GM19351 (cell line): ENCODE results near the gene LENG1.

Source experiments
- ATAC-seq: cut with Tn5 transposase; IDR thresholded peaks from one replicate; pipeline ENCODE4 v1.9.1; 2021; ENCODE audit warnings: mild to moderate bottlenecking, moderate library complexity; ENCODE audit not compliant: unreplicated experiment

Gene LENG1

DNA sequence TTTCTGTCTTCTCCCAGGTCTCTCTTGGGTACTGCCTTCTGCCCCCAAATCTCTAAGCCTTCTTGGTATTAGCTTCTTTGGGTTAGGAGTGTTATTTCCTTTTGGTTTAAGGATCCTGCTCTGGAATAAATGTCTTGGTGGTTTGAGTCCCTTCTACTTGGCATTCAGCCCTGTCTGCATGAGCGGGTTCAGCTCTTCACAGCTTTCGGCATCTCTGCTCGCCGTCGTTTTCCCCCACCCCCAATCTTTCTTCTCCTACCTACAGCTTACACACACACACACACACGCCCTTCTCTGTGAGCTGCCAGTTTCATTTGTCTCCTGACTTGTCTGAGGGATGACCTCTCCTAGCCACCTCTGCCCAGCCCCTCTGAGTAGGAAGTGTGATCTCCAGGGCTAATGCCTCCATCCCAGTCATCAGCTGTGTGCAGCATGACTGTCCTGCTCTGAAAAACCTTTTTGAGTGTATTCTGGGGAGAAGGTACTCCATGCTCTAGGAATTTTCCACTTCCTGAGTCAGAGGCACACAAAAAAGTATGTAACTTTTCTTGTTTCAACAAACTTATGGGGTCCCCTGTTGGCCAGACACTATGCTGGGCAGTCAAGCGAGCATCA is 17.2 kb downstream of the LENG1 start:
- ATAC-seq: no peak

DNA sequence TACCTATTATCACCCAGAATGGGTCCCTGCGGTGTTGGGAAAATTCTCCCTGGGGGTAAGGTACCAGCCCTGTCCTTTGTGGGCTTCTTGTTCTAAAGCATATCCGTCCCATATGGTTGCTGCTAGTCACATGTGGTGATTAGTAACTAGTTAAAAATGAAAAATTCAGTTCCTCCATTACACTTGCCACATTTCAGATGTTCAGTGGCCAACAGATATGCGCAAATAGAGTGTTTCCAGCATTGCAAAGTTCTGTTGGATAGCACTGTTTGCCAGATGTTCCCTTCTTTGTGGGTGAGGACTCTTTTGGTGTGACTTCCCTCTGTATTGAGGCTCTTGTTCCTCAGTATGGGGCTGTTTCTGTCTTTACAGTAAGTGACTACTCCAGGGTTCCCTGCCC is 18.2 kb downstream of the LENG1 start:
- no peak for ATAC-seq

DNA sequence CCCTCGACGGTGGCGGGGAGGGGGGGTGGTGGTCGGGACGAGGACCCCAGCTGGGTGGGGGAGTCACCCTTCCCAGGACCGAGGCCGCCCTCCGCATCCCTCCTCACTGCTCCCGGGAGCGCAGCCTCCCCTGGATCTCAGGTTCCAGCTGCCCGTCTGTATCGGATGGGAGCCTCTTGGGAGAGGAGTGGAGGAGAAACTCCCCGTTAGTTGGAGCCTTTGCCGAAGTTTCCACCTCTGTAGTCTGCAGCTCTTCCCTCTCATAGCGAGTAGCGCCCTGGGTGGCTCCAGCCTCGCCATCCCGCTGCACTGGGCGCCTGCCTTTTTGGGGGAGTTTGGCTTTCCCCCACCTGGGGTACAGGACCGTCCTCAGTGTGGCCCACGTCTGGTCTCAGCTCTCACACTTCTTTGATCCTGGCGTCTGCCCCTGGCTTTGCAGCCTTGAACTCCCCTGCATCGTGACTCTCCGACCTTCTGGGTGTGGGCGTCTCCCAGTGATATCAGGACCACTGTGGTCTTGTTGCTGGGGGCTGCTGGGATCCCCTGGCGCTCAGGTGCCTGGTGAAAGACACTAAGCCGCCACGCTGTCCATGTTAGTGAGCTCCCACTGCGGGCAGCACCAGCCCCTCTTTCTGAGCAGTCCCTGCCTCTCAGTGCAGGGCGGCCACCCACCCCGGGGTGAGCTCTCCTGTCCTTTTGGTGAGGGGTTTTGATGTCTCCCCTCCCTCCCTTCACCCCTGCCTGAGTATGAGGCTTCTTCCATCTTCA is 20.8 kb downstream of the LENG1 start:
- ATAC-seq: no peak

DNA sequence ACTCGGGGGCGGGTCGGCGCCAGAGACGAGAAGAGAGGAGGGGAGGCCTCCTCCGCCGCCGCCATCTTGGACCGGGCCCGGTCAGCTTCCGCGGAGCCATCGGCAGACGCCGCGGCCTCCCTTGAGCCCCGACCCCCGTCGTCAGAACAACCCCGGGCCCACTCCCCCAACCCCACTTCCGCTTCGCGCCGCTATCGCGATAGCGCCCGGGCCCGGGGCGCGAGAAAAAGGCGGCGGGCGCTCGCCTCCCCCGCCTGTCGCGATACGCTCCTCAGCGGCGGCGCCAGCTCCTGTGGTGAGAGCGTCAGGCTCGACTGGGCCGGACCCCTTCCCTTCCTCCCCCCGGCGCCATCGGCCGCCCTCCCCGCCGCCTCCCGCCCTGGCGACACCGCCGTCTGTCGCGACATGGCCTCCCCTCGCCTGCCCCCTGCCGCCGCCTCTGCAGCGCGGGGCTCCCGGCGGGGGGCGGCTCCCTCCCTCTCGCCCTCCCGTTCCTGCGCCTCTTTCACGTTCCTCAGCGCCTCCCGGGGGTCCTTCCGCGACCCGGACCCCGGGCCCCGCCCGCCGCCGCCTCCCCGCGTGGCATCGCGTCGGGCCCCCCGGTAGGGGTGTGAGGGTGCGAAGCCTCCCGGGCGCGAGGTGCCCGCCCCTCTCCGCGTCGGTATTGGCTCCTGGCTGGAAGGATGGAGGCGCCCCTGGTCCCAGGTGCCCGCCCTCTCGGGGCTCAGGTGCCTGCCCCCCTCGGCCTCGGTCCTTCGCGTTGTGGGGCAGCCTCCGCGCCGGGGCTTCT is 21.6 kb downstream of the LENG1 start, which contains the start of gene CNOT3:
CNOT3 (plus strand) TSS at position 64 of the 790 bp plus-strand sequence. CDS start 5,217 bp downstream, outside the sequence.
- no peak for ATAC-seq

DNA sequence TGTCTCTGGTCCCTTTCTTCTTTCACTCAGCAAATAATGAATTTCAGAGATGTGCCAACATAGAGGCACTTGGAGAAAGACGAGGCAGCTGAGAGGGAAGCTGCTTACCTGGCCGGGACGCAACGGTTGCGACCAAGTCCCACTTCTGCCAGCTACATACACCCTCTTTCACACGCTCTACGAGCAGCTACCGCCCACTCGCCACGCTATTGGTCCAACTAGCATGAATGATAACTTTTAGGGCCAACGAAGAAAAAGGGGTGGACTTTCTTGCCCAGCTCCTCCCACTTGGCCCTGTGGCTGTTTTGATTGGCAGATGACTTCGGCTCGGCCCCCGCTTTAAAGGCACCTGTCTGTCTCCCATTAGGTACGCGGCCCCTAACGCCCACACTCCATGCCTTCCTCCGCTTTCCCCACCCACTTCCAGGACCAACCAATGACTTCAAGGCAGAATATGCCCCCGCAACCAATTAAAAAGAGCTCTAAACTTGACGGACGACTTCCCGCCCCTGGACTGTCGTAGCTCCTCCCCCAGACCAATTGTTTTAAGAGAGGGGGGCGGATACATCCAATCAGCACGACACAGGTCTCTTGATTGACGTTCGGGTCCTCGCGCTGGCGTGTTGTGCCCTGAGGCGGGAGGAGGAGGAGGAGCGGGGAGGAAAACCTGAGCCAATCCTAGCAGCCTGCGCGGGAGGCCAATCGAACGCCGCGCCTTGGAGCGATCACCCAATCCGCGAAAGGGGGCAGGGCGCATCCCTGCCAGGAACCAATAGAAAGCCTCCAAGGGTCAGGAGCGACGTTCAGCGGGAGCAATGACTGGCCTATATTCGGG is 22.4 kb downstream of the LENG1 start:
- peak; percentile 73 for ATAC-seq

DNA sequence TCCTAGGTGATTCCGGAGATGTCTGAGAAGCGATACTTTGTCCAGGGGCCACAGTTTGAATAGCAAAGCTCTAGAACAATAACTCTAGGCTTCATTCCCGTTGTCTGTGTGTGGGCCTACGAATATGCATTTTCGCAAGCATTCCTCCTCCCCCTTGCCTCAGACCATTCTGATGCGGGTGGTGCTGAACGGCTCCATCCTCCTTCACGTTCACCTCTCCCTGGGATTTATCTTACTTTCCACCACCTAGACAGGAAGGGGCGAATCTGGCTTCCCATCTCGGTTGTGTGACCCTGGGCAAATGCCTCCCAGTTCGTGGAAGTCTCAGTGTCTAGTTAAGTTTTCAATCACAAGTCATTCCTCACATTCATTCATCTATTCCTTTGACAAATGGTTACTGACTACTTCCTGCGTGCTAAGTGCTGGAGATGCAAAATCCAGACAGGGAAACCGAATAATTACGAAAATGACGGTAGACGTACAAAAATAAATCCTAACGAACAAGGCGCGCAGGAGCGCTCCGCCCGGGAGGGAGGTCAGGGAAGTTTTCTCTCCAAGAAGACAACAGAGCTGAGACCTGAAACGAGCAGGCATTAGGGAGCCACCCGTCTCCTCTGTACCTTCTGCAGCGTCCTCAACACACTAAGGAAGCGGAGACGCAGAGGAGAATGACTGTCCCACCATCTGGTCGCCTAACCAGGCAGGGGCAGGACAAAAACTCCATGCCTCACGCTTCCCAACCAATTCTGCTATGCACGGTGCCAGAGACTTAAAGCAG is 23.2 kb downstream of the LENG1 start:
- no peak for ATAC-seq

DNA sequence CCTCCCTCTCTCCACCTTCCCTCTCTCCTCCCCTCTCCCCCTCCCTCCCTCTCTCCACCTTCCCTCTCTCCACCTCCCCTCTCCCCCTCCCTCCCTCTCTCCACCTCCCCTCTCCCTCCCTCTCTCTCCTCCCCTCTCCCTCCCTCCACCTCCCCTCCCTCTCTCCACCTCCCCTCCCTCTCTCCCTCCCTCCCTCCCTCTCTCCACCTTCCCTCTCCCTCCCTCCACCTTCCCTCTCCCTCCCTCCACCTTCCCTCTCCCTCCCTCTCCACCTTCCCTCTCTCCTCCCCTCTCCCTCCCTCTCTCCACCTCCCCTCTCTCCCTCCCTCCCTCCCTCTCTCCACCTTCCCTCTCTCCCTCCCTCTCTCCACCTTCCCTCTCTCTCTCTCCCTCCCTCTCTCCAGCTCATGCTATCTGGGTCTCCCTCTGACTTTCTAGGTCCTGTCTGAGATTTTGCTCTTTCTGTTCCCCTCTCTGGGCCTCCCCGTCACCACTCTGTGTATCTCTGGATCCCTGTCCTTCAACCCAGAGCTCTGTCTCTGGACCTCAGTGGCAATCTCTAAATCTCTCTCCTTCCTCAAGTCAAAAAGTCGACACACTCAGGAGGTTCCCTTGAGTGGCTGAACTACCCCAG is 25.4 kb downstream of the LENG1 start:
- ATAC-seq: no peak

DNA sequence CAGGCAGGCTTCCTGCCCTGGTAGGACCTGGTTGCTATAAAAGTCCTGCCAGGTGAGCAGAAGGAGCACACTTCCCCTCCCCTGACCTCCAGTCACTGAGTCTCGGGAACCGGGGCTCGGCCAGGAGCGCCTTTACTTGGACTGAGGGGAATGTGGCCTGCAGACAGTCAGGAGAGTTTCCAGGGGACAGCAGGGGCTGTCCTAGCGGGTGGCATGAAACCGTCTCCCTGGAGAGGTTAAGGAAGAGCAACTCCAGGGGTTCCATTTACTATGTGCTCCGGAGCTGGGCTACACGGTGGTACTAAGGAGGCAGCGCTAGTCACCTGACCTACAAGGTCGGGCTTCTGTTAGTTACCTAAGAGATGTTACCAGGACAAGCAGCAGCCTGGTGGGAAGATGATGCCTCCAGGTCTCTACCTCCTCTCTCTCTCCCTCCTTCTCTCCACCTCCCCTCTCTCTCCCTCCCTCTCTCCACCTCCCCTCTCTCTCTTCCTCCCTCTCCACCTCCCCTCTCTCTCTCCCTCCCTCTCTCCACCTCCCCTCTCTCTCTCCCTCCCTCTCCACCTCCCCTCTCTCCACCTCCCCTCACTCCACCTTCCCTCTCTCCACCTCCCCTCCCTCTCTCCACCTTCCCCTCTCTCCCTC is 26.1 kb downstream of the LENG1 start:
- ATAC-seq: no peak

DNA sequence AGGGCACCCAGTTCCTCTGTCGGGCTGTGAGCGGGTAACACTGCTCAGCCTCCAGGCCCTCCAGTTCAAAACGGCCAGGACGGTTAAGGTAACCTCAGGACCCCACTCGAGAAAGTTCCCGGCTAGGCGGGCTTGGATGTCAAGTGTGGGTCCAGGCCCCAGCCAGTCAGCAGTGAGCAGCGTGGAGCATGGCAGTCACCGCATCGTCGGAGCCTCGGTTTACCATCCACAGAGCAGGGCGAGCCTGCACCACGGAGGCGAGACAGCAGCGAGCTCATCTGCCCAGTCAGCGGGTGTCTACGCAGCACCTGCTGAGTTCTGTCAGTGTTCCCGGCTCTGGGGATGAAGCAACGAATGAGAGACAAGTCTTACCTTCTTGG is 29.9 kb downstream of the LENG1 start:
- ATAC-seq: no peak

DNA sequence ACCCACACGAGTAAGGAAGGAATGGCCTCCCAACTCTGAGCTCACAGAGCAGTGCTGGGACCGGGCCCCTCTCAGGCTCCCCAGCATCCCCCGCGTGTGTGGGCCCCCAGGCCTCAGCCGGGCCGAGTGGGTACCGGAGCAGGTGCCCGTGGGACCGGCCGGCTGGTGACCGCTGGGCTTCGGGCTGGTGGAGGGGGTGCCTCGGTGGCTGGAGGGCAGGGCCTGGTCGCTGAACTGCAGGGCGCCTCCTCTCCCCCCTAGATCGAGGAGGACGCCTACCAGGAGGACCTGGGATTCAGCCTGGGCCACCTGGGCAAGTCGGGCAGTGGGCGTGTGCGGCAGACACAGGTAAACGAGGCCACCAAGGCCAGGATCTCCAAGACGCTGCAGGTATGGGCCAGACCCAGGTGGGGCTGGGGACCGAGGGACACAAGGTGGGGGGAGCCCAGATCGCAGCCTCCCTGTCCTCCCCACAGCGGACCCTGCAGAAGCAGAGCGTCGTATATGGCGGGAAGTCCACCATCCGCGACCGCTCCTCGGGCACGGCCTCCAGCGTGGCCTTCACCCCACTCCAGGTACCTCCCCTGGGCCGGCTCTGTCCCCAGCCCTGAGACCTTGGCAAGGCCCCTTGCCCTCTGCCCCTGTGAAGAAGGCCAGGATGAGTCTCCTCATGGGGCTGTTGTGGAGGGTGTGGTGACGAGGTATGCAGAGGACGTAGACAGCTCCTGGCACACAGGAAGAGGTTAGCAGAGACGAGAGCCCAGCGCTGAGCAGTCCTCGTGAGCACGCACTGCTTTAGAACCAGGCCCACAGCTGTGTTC is 30.5 kb downstream of the LENG1 start:
- no peak for ATAC-seq

DNA sequence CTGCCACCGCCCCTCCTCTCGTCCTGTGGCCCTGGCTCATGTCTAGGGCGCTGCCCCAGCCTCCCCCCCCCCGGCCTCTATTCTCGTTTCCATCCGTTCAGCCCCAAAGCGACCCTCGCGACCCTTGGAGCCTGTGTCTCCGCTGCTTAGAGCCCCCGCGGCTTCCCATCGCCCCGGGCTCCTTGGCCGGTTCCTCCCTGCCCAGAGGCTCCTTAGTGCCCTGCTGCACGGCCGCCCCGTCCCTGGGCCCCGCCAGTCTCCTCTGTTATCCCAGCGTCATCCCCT is 31.1 kb downstream of the LENG1 start:
- ATAC-seq: no peak

DNA sequence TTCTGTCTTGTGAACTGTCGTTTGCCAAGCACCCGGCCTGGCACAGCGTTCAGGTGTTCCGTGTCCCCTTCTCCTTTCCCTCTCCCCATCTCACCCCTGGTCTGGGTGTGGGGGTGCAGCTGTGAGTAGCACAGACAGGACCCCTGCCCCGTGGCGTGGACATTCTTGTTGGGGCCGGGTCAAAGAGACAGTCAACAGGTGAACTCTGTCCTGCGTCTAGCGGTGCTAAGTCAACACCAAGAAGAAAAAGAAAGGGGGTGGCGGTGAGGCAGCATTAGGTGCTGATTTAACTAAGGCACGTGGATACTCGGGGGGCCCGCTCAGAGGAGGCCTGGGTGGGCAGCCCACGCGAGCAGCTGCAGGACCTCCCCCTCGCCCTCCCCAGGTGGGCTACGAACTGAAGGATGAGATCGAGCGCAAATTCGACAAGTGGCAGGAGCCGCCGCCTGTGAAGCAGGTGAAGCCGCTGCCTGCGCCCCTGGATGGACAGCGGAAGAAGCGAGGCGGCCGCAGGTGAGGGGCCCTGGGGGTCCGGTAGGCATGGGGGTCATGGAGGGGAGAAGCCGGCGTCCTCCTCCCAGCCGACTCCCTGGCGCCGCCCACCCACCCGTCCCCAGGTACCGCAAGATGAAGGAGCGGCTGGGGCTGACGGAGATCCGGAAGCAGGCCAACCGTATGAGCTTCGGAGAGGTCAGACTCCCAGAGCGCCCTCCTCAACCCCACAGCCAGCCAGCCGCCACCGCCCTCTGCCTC is 31.7 kb downstream of the LENG1 start:
- ATAC-seq: no peak

DNA sequence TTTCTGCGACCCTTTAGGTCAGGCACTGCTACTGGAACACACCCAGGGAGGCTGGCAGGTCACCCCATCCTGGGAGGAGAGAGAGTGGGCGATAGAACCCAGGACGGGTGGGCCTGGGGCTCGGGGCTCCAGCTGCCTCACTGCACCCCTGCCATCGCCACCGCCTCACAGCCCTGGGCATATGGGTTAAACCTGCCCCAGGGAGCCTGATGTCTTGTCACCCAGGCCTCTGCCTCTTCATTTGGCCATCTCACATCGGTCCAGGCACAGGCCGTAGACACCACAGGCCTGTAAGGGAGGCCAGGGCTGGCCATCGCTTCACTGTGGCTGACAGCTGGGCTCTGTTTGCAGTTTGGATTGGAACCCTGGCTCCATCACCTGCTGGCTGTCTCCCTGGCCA is 33.8 kb downstream of the LENG1 start:
- no peak for ATAC-seq

DNA sequence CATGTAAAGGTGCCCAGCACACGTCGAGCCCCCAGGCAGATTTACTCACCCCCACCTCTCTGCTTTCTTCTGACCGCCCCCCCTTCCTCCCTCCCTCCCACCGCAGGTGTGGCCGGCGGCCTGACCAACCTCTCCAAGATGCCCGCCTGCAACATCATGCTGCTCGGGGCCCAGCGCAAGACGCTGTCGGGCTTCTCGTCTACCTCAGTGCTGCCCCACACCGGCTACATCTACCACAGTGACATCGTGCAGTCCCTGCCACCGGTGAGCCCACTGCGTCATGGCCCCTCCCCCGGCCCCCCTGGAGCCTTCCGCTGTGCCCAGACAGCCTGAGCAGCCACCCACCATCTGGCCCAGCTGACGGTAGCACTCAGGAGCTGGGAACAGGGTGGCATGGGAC is 35.1 kb downstream of the LENG1 start:
- ATAC-seq: no peak

DNA sequence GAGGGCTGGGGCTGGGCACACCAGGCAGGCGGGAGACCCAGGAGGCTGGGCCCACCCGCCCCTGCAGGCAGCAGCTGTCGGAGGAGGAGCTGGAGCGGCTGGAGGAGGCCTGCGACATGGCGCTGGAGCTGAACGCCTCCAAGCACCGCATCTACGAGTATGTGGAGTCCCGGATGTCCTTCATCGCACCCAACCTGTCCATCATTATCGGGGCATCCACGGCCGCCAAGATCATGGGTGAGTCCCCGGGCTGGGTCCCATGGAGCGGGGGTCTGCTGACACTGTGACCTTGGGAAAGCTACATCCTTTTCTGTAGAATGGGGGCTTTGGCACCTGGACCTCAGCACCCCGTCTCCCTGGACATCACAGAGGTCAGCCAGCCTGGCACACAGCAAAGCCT is 35.8 kb downstream of the LENG1 start:
- no peak for ATAC-seq

DNA sequence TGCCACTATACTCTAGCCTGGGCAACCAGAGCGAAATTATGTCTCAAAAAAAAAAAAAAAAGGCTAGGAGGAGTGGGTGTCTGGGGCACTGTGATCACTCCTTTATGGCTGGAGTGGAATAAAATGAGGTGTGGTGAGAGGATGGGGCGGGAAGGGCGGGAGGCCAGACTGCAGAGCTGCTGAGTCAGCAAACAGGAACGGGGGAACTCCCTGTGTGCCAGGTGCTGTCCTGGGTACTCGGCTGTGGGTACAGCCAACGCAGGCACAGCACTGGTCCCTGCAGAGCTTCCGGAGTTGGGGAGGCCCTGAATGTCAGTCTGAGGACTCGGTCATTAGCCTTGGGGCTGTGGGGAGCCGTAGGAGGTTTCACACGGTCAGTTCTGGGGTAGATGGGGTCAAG is 38.3 kb downstream of the LENG1 start:
- no peak for ATAC-seq

DNA sequence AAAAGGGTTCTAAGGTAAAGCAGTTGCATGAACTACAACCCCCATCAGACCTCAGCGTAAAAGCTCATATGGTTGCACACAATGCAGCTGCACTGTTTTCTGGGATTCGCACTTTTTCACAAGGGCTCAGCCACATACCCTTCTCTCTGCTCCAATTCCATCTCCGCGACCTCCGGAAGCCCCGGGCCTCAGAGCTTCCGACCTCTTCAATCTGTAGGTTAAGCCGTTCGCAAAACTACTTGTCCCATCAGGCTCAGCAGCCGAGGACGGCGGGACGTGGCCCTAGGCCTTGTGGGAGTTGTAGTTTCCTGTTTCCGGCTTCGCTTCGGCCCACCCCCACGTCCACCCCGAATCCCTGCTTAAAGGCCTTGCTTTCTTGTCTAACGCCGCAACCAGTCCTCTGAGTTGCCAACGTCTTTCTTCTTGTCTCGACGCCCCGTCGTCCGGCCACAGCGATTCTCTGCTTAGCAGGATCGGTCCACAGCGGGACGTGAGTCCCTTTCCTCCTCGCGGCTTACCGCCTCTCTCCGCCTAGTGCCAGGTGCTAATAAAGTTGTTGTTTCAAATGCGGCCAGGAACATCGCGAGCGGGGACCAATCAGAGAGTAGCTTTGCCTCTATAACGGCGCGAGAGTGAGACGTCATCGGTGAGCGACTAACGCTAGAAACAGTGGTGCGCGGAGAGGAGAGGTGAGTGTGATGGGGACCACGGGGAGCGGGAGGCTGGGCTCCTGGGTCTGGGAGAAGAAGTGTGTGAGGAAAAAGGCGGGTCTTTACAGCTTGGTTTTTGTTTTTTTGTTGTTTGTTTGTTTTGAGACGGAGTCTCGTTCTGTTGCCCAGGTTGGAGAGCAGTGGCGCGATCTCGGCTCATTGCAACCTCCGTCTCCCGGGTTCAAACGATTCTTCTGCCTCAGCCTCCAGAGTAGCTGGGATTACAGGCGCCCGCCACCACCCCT is 44.1 kb downstream of the LENG1 start, which contains the start of the genes PRPF31 and TFPT:
PRPF31 (plus strand) TSS at position 646 of the 955 bp plus-strand sequence. CDS start 2,525 bp downstream, outside the sequence.
TFPT (minus strand) TSS at position 549 of the 955 bp plus-strand sequence; CDS start at position 161, 388 bp downstream.
- ATAC-seq: peak; percentile 86
